C4-2B (cell line): Measurements from ENCODE around the gene CDC25A.

Experiments used
- CTCF ChIP-seq: fragments of 450-650 bp; conservative IDR thresholded peaks from 2 replicates; pipeline ENCODE4 v1.5.1; 2017; ENCODE audit warnings: mild to moderate bottlenecking
- ZFX ChIP-seq: fragments of 450-650 bp; IDR thresholded peaks from 2 replicates; pipeline ENCODE4 v1.6.1; 2017

- TF ChIP-seq CTCF (no peak), ZFX (no peak)
These were observed 30.9 kb downstream of the CDC25A start for GRCh38 chr3:48157202-48157840.
